Uterus (tissue), 2 donors: ENCODE data around the gene VPS4A.

Source experiments
- CTCF ChIP-seq, 4 experiments: fragments of 200-600 bp in 2 of 4; fragments of 450-650 bp in 2 of 4; sonication (generic) in 2 of 4; IDR thresholded peaks; one replicate each; pipeline ENCODE4 v1.5.1; 2016 to 2019; ENCODE audit warnings: antibody characterized with exemption in 4 of 4, mild to moderate bottlenecking in 2 of 4, moderate library complexity in 1 of 4
- POLR2A ChIP-seq, 2 donors: fragments of 450-650 bp; IDR thresholded peaks; one replicate each; pipeline ENCODE4 v1.6.1; 2016; ENCODE audit warnings: antibody characterized with exemption in 2 of 2, mild to moderate bottlenecking in 1 of 2, moderate library complexity in 1 of 2

- no peak for TF ChIP-seq CTCF (IDR thresholded peaks at IDR 0.05)
- TF ChIP-seq POLR2A (IDR thresholded peaks at IDR 0.05): no peak
Observed at GRCh38 chr16:69314534-69314933, 3.4 kb downstream of the VPS4A start.
